OCI-LY7 (cell line): ENCODE data around the gene PPY.

Experiments used
- EZH2phosphoT487 ChIP-seq: fragments of 200-600 bp; sonication (generic); IDR thresholded peaks from 2 replicates; pipeline ENCODE4 v1.6.1; 2018; ENCODE audit warnings: low read depth, borderline replicate concordance, mild to moderate bottlenecking, mixed run types, antibody characterized with exemption, low read length, moderate library complexity, mixed read lengths
- TF ChIP-seq, protein P1 (sequence below): fragments of 200-600 bp; sonication (generic); conservative IDR thresholded peaks from 2 replicates; pipeline ENCODE4 v1.5.1; 2014; ENCODE audit warnings: mild to moderate bottlenecking, antibody characterized with exemption, low read length, moderate library complexity, mixed read lengths

DNA sequence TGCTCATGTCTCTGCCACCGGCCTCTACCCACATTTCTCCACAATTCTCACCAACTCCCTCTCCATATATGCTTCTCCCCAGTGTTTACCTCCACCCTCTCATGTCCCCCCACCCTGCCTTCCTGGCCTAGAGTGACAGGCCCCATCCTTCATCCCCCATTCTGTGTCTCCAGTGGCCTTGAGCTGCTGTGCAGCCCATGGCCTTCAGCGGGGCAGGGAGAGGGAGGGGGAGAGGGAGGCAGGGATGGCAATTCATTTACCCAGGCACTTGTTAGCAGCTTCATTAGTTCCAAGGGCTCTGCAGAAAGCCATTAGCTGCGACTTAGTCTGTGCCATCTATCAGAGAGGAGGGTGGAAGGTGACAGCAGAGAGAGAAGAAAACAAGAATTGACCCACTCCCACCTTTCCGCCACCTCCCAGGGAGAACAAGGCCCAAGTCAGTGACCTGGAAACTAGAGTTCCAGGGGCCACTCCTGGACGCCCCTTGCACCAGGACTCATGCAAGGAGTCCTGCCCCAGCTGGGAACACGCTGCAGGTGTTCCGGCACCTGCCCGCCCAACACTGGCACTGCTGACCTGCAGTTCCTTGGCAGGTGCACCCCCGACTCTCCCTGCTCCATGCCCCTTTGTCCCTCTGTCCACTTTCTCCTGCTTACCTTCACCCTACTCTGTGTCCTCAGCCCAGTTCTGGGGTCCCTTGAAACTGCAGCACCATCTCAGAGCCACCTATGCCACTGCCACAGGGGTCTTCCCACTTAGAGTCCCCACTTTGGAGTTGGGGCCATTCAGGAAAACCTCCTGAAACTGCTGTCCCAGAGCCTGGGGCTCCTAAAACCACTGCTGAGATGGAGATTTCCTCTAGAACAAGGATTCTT, 34.9 kb upstream of the PPY start:
- TF ChIP-seq, protein P1, sequence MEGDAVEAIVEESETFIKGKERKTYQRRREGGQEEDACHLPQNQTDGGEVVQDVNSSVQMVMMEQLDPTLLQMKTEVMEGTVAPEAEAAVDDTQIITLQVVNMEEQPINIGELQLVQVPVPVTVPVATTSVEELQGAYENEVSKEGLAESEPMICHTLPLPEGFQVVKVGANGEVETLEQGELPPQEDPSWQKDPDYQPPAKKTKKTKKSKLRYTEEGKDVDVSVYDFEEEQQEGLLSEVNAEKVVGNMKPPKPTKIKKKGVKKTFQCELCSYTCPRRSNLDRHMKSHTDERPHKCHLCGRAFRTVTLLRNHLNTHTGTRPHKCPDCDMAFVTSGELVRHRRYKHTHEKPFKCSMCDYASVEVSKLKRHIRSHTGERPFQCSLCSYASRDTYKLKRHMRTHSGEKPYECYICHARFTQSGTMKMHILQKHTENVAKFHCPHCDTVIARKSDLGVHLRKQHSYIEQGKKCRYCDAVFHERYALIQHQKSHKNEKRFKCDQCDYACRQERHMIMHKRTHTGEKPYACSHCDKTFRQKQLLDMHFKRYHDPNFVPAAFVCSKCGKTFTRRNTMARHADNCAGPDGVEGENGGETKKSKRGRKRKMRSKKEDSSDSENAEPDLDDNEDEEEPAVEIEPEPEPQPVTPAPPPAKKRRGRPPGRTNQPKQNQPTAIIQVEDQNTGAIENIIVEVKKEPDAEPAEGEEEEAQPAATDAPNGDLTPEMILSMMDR, result no peak
- TF ChIP-seq EZH2phosphoT487, result no peak
